Measurements from ENCODE around the gene AACS. TPM values are rescaled to one million over a fixed set of nuclear protein-coding genes. Genes with fewer than 3 reads are reported as not detected.

AACS gene
- total and polyA plus RNA-seq, 2 of the 8 experiments (the other 6 are each of a cell fraction or from before 2014, with no cell fraction given): 51.9 to 52.4 TPM

DNA sequence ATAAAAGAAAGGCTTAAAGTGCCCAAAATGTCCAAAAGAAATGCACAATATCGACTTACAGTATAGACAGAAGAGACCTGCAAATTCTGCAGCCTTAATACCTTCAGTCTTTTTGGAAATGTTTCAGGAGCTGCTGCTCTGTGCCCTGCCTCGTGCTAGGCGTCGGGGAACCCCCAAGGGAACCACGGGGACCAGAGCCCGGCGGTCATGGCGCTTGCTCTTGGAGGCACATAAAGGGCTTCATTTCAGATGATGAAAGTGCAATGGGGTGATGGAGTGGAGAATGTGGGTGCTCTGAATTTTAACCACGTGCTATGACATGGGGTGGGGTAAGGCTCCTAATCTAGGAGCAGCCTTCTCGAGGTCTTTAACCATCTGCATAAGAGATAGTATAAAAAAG, 14.8 kb upstream of the AACS start (continued):
- TF ChIP-seq, protein P1, sequence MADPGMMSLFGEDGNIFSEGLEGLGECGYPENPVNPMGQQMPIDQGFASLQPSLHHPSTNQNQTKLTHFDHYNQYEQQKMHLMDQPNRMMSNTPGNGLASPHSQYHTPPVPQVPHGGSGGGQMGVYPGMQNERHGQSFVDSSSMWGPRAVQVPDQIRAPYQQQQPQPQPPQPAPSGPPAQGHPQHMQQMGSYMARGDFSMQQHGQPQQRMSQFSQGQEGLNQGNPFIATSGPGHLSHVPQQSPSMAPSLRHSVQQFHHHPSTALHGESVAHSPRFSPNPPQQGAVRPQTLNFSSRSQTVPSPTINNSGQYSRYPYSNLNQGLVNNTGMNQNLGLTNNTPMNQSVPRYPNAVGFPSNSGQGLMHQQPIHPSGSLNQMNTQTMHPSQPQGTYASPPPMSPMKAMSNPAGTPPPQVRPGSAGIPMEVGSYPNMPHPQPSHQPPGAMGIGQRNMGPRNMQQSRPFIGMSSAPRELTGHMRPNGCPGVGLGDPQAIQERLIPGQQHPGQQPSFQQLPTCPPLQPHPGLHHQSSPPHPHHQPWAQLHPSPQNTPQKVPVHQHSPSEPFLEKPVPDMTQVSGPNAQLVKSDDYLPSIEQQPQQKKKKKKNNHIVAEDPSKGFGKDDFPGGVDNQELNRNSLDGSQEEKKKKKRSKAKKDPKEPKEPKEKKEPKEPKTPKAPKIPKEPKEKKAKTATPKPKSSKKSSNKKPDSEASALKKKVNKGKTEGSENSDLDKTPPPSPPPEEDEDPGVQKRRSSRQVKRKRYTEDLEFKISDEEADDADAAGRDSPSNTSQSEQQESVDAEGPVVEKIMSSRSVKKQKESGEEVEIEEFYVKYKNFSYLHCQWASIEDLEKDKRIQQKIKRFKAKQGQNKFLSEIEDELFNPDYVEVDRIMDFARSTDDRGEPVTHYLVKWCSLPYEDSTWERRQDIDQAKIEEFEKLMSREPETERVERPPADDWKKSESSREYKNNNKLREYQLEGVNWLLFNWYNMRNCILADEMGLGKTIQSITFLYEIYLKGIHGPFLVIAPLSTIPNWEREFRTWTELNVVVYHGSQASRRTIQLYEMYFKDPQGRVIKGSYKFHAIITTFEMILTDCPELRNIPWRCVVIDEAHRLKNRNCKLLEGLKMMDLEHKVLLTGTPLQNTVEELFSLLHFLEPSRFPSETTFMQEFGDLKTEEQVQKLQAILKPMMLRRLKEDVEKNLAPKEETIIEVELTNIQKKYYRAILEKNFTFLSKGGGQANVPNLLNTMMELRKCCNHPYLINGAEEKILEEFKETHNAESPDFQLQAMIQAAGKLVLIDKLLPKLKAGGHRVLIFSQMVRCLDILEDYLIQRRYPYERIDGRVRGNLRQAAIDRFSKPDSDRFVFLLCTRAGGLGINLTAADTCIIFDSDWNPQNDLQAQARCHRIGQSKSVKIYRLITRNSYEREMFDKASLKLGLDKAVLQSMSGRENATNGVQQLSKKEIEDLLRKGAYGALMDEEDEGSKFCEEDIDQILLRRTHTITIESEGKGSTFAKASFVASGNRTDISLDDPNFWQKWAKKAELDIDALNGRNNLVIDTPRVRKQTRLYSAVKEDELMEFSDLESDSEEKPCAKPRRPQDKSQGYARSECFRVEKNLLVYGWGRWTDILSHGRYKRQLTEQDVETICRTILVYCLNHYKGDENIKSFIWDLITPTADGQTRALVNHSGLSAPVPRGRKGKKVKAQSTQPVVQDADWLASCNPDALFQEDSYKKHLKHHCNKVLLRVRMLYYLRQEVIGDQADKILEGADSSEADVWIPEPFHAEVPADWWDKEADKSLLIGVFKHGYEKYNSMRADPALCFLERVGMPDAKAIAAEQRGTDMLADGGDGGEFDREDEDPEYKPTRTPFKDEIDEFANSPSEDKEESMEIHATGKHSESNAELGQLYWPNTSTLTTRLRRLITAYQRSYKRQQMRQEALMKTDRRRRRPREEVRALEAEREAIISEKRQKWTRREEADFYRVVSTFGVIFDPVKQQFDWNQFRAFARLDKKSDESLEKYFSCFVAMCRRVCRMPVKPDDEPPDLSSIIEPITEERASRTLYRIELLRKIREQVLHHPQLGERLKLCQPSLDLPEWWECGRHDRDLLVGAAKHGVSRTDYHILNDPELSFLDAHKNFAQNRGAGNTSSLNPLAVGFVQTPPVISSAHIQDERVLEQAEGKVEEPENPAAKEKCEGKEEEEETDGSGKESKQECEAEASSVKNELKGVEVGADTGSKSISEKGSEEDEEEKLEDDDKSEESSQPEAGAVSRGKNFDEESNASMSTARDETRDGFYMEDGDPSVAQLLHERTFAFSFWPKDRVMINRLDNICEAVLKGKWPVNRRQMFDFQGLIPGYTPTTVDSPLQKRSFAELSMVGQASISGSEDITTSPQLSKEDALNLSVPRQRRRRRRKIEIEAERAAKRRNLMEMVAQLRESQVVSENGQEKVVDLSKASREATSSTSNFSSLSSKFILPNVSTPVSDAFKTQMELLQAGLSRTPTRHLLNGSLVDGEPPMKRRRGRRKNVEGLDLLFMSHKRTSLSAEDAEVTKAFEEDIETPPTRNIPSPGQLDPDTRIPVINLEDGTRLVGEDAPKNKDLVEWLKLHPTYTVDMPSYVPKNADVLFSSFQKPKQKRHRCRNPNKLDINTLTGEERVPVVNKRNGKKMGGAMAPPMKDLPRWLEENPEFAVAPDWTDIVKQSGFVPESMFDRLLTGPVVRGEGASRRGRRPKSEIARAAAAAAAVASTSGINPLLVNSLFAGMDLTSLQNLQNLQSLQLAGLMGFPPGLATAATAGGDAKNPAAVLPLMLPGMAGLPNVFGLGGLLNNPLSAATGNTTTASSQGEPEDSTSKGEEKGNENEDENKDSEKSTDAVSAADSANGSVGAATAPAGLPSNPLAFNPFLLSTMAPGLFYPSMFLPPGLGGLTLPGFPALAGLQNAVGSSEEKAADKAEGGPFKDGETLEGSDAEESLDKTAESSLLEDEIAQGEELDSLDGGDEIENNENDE (IDR thresholded peaks at IDR 0.05; ENCODE audit: insufficient replicate concordance, low read length): no peak
- TF ChIP-seq MAX (IDR thresholded peaks at IDR 0.05) (no peak), NANOG (IDR thresholded peaks at IDR 0.05; ENCODE audit: insufficient read depth, low read depth, low read length, poor library complexity, severe bottlenecking) (no peak), JUND (IDR thresholded peaks at IDR 0.05; ENCODE audit: low read length) (no peak), KDM1A (IDR thresholded peaks at IDR 0.05; ENCODE audit: borderline replicate concordance, low read length) (no peak), ZNF274 (IDR thresholded peaks at IDR 0.05; ENCODE audit: borderline replicate concordance, extremely low read depth, low read length) (no peak), CBX8 (IDR thresholded peaks at IDR 0.05; ENCODE audit: borderline replicate concordance, low read depth, low read length) (no peak), SP2 (IDR thresholded peaks at IDR 0.05; ENCODE audit: low read length) (no peak), KDM5A (IDR thresholded peaks at IDR 0.05; ENCODE audit: low read length) (no peak), RXRA (IDR thresholded peaks at IDR 0.05; ENCODE audit: insufficient read depth, low read depth, low read length) (no peak), USF2 (IDR thresholded peaks at IDR 0.05; ENCODE audit: low read length) (no peak)

All from H1 (cell line).